GM12878 (cell line): Measurements from ENCODE around the gene ZNF783. TPM values are rescaled to one million over a fixed set of nuclear protein-coding genes. Genes with fewer than 3 reads are reported as not detected.

Source experiments
- ATAC-seq: fragments of 200-7000 bp; cut with Tn5 transposase; 3 replicates; pipeline ENCODE4 v1.9.1; 2020; ENCODE audit warnings: mild to moderate bottlenecking, moderate library complexity
- BruUV-seq: library from RNA; stranded (reverse); fragments of 400-500 nt; replicated peaks from 2 replicates; lab custom pipeline; 2021; lab: Mats Ljungman, UMichigan
- CTCF ChIA-PET: fragments of 300-600 bp; sonication (Branson Sonifier 250); formaldehyde crosslinking; extraction: SDS; loops from one replicate; lab custom pipeline; 2021; ENCODE audit warnings: inconsistent platforms; lab: Yijun Ruan, JAX
- POLR2A ChIA-PET: fragments of 350-600 bp; formaldehyde crosslinking; extraction: SDS; loops from one replicate; lab custom pipeline; 2021; ENCODE audit warnings: inconsistent platforms; lab: Charles Lee
- RAD21 ChIA-PET: fragments of 300-600 bp; sonication (Branson Sonifier 250); formaldehyde crosslinking; loops from one replicate; lab custom pipeline; 2023; ENCODE audit warnings: antibody characterized with exemption; ENCODE audit not compliant: unreplicated experiment; lab: Charles Lee
- SMC1A ChIA-PET: fragments of 300-600 bp; sonication (Branson Sonifier 250); formaldehyde crosslinking; loops from one replicate; lab custom pipeline; 2023; ENCODE audit not compliant: unreplicated experiment, uncharacterized antibody; lab: Charles Lee
- DNase-seq: peaks from one replicate; pipeline ENCODE4 v3.0.0-alpha.2; 2011; ENCODE audit warnings: low read depth, low spot score
- FAIRE-seq: peaks from 3 replicates; lab custom pipeline; 2011; peaks lifted over from hg19 to GRCh38; lab: Jason Lieb, UNC
- H2AFZ ChIP-seq: 2 replicates; pipeline ENCODE4 v1.6.0; 2011; ENCODE audit warnings: low read depth, low read length, control low read depth; ENCODE audit not compliant: control insufficient read depth
- H3K27ac ChIP-seq: 2 replicates; pipeline ENCODE4 v1.5.1; 2011; ENCODE audit warnings: control low read depth; ENCODE audit not compliant: control insufficient read depth, insufficient read depth
- H3K27me3 ChIP-seq, 2 experiments: replicated peaks in 1 of 2; 2 replicates each; pipeline versions ENCODE4 v1.6.0 to v1.6.1; 2011; ENCODE audit warnings: low read length in 1 of 2; ENCODE audit not compliant: control insufficient read depth in 2 of 2, insufficient read depth in 2 of 2
- H3K36me3 ChIP-seq, 2 experiments: 2 replicates each; pipeline ENCODE4 v1.5.1; 2011; ENCODE audit warnings: low read length in 1 of 2; ENCODE audit not compliant: control insufficient read depth in 2 of 2, insufficient read depth in 2 of 2
- H3K4me1 ChIP-seq: 2 replicates; pipeline ENCODE4 v1.6.1; 2011; ENCODE audit warnings: mild to moderate bottlenecking, low read length, moderate library complexity, mixed read lengths; ENCODE audit not compliant: control insufficient read depth, insufficient read depth
- H3K4me2 ChIP-seq: 2 replicates; pipeline ENCODE4 v1.6.0; 2011; ENCODE audit warnings: control low read depth; ENCODE audit not compliant: control insufficient read depth, insufficient read depth
- H3K4me3 ChIP-seq: fragments of 200-600 bp; sonication (generic); 2 replicates; pipeline ENCODE4 v1.5.1; 2016
- H3K79me2 ChIP-seq: 2 replicates; pipeline ENCODE4 v1.6.0; 2011; ENCODE audit warnings: low read length; ENCODE audit not compliant: control insufficient read depth, insufficient read depth
- H3K9ac ChIP-seq: 2 replicates; pipeline ENCODE4 v1.8.0; 2011; ENCODE audit warnings: low read length, control low read depth, mixed read lengths; ENCODE audit not compliant: control insufficient read depth, insufficient read depth
- H3K9me3 ChIP-seq: replicated peaks from 3 replicates; pipeline ENCODE4 v1.5.1; 2011; ENCODE audit warnings: mild to moderate bottlenecking, low read length; ENCODE audit not compliant: control insufficient read depth, insufficient read depth
- H4K20me1 ChIP-seq: 2 replicates; pipeline ENCODE4 v1.6.0; 2011; ENCODE audit not compliant: control insufficient read depth, insufficient read depth
- ATF7 ChIP-seq: fragments of 450-650 bp; IDR thresholded peaks from 2 replicates; pipeline ENCODE4 v1.6.1; 2016; ENCODE audit warnings: low read depth, mild to moderate bottlenecking
- CHD4 ChIP-seq: fragments of 200-600 bp; sonication (generic); IDR thresholded peaks from 2 replicates; pipeline ENCODE4 v1.6.1; 2016; ENCODE audit warnings: mild to moderate bottlenecking
- EGR1 ChIP-seq, 2 experiments: IDR thresholded peaks; 1 replicate in 1 of 2; 2 replicates in 1 of 2; pipeline ENCODE4 v1.6.1; 2011 to 2012; ENCODE audit warnings: low read depth in 2 of 2, low read length in 2 of 2, borderline replicate concordance in 1 of 2, mild to moderate bottlenecking in 1 of 2, moderate library complexity in 1 of 2
- KLF5 ChIP-seq: fragments of 450-650 bp; IDR thresholded peaks from 2 replicates; pipeline ENCODE4 v1.6.1; 2014; ENCODE audit warnings: mild to moderate bottlenecking; ENCODE audit not compliant: partially characterized antibody
- MXI1 ChIP-seq: fragments of 150-350 bp; IDR thresholded peaks from 2 replicates; pipeline ENCODE4 v1.6.1; 2011; ENCODE audit warnings: low read depth, mild to moderate bottlenecking, inconsistent platforms, low read length, improper control_type of control experiment
- SREBF2 ChIP-seq: IDR thresholded peaks from 2 replicates; pipeline ENCODE4 v1.6.1; 2012; ENCODE audit warnings: mild to moderate bottlenecking, low read length
- TBL1XR1 ChIP-seq: IDR thresholded peaks from 2 replicates; pipeline ENCODE4 v1.6.1; 2012; ENCODE audit warnings: low read depth, low read length, improper control_type of control experiment
- TCF7 ChIP-seq: IDR thresholded peaks from 2 replicates; pipeline ENCODE4 v1.6.1; 2014; ENCODE audit warnings: antibody characterized with exemption, borderline replicate concordance
- YBX1 ChIP-seq: fragments of 450-650 bp; IDR thresholded peaks from 2 replicates; pipeline ENCODE4 v1.6.1; 2016; ENCODE audit warnings: antibody characterized with exemption
- YY1 ChIP-seq: IDR thresholded peaks from 2 replicates; pipeline ENCODE4 v1.6.1; 2011; ENCODE audit warnings: low read depth, mild to moderate bottlenecking, low read length
- WGBS: methylation state at CpG from one replicate; pipeline ENCODE4 v1.1.6; 2016; ENCODE audit warnings: low lambda C conversion rate; ENCODE audit not compliant: insufficient replicate concordance, insufficient coverage; ENCODE audit errors: missing lambda C conversion rate; 5-methylcytosine and 5-hydroxymethylcytosine counted together
- in situ Hi-C: fragments of 300-500 bp; cut with MboI; formaldehyde crosslinking; loops from 9 replicates; pipeline ENCODE4 v1.14.3; 2018; ENCODE audit warnings: mixed read lengths
- intact Hi-C: fragments of 100-400 bp; cut with micrococcal nuclease; formaldehyde crosslinking; loops from one replicate; pipeline ENCODE4 v1.14.2; 2022; ENCODE audit not compliant: unreplicated experiment
- polyA plus RNA-seq, 11 experiments: library from polyadenylated mRNA; depleted of rRNA in 4 of 11; unstranded in 6 of 11; stranded (reverse) in 5 of 11; fragments of >200 nt; fragmentation: Nextera tagmentation in 4 of 11; fragmentation: Illumina TruSeq in 1 of 11; extraction: Ambion mirVana in 4 of 11; extraction: Trizol in 1 of 11; gene quantifications; 1 replicate in 1 of 11; 2 replicates in 10 of 11; pipeline versions ENCODE4 v1.2.1 to v1.2.3, GENCODE V29; 2011 to 2016; ENCODE audit warnings: inconsistent platforms in 2 of 11, missing spikeins in 2 of 11, low read depth in 1 of 11
- total RNA-seq, 4 experiments: library from RNA; depleted of rRNA in 3 of 4; stranded (reverse); fragments of >200 nt in 3 of 4; fragmentation: Illumina TruSeq in 1 of 4; extraction: Trizol in 1 of 4; gene quantifications; 2 replicates each; pipeline versions ENCODE4 v1.2.1 to v1.2.3, GENCODE V29; 2013 to 2021
- TF ChIP-seq, protein P1 (sequence below): fragments of 450-650 bp; IDR thresholded peaks from 2 replicates; pipeline ENCODE4 v1.6.1; 2018; ENCODE audit warnings: mild to moderate bottlenecking, low read depth, moderate library complexity; ENCODE audit not compliant: partially characterized antibody
- TF ChIP-seq, protein P2 (sequence below): fragments of 450-650 bp; formaldehyde crosslinking; IDR thresholded peaks from 2 replicates; pipeline ENCODE4 v1.5.0; 2022; ENCODE audit warnings: mild to moderate bottlenecking, missing genetic modification characterization
- TF ChIP-seq, protein P3 (sequence below): fragments of 450-650 bp; IDR thresholded peaks from 2 replicates; pipeline ENCODE4 v1.6.1; 2016; ENCODE audit warnings: mild to moderate bottlenecking, moderate library complexity, borderline replicate concordance

The ZNF783 gene
- total and polyA plus RNA-seq, 10 of the 15 experiments (the other 5 are each of a cell fraction or from before 2014, with no cell fraction given) = 2.0 to 14.4 (median 6.4) TPM

DNA sequence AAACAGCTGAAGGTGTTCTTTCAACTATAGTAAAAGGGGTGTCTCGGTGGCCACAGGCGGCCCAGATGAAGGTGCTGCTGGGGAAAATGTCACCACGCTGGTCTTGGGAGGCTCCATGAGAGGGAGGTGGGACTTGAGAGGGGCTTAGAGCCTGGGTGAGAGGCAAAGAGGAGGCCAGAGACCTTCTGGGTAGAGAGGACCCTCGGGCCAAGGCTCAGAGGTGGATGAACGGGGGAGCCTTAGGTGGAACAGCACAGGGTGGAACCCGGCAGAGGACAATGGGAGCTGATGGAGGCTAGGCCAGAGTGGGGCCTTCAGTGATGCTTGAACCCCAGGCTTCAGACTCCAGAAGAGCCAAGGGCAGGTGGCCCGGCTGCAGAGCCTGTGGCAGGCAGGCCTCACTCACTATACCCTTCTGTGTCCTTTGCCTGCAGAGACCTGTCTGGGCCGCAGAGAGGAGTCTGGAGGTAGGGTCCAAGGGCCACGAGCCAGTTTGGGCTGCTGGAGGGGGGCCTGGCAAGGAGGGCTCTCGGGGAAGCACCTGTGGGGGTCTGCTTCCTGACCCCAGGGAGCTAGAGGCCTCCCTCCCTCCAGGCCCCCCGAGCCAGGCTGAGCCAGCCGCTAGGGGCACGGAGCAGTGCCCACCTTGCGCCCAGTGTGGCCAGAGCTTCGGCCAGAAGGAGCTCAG is 32.1 kb downstream of the ZNF783 start:
- intact Hi-C loops = no loop called here
- Histone ChIP-seq H3K9ac (no peak overlapping the region), H3K9me3 (no peaks in the 10 kb centered on the region; the same call in 2 of the 3 replicates), H3K27ac (no peak overlapping the region), H2AFZ (no peak overlapping the region), H3K79me2 (no peaks in the 10 kb centered on the region), H3K27me3 (no peaks in the 10 kb centered on the region), H3K36me3 (peaks cover 0 to 1% of the 10 kb centered on the region in 2 experiments; a peak in 1 of 4 replicates), H4K20me1 (no peaks in the 10 kb centered on the region), H3K4me1 (no peaks in the 10 kb centered on the region), H3K4me2 (no peak overlapping the region), H3K4me3 (no peak overlapping the region)
- DNase-seq (no peak), ATAC-seq (no peak), FAIRE-seq (no peak)
- WGBS = 79% methylated on average over 15 of the region's 15 CpGs
- ChIA-PET SMC1A (no interaction called here), RAD21 (no interaction called here), POLR2A (no interaction called here), CTCF (no interaction called here)
- TF ChIP-seq EGR1 (IDR thresholded peaks at IDR 0.05; ENCODE audit: borderline replicate concordance in 1 of 2, low read depth in 2 of 2, low read length in 2 of 2) (no peak), MXI1 (no peak), ATF7 (no peak), TBL1XR1 (no peak), SREBF2 (no peak), CHD4 (no peak), YY1 (no peak), TCF7 (no peak), KLF5 (no peak), YBX1 (no peak)
- TF ChIP-seq, protein P1, sequence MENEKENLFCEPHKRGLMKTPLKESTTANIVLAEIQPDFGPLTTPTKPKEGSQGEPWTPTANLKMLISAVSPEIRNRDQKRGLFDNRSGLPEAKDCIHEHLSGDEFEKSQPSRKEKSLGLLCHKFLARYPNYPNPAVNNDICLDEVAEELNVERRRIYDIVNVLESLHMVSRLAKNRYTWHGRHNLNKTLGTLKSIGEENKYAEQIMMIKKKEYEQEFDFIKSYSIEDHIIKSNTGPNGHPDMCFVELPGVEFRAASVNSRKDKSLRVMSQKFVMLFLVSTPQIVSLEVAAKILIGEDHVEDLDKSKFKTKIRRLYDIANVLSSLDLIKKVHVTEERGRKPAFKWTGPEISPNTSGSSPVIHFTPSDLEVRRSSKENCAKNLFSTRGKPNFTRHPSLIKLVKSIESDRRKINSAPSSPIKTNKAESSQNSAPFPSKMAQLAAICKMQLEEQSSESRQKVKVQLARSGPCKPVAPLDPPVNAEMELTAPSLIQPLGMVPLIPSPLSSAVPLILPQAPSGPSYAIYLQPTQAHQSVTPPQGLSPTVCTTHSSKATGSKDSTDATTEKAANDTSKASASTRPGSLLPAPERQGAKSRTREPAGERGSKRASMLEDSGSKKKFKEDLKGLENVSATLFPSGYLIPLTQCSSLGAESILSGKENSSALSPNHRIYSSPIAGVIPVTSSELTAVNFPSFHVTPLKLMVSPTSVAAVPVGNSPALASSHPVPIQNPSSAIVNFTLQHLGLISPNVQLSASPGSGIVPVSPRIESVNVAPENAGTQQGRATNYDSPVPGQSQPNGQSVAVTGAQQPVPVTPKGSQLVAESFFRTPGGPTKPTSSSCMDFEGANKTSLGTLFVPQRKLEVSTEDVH = no peak
- TF ChIP-seq, protein P2, sequence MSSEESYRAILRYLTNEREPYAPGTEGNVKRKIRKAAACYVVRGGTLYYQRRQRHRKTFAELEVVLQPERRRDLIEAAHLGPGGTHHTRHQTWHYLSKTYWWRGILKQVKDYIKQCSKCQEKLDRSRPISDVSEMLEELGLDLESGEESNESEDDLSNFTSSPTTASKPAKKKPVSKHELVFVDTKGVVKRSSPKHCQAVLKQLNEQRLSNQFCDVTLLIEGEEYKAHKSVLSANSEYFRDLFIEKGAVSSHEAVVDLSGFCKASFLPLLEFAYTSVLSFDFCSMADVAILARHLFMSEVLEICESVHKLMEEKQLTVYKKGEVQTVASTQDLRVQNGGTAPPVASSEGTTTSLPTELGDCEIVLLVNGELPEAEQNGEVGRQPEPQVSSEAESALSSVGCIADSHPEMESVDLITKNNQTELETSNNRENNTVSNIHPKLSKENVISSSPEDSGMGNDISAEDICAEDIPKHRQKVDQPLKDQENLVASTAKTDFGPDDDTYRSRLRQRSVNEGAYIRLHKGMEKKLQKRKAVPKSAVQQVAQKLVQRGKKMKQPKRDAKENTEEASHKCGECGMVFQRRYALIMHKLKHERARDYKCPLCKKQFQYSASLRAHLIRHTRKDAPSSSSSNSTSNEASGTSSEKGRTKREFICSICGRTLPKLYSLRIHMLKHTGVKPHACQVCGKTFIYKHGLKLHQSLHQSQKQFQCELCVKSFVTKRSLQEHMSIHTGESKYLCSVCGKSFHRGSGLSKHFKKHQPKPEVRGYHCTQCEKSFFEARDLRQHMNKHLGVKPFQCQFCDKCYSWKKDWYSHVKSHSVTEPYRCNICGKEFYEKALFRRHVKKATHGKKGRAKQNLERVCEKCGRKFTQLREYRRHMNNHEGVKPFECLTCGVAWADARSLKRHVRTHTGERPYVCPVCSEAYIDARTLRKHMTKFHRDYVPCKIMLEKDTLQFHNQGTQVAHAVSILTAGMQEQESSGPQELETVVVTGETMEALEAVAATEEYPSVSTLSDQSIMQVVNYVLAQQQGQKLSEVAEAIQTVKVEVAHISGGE (CRISPR knock-in tag) = no peak
- TF ChIP-seq, protein P3, sequence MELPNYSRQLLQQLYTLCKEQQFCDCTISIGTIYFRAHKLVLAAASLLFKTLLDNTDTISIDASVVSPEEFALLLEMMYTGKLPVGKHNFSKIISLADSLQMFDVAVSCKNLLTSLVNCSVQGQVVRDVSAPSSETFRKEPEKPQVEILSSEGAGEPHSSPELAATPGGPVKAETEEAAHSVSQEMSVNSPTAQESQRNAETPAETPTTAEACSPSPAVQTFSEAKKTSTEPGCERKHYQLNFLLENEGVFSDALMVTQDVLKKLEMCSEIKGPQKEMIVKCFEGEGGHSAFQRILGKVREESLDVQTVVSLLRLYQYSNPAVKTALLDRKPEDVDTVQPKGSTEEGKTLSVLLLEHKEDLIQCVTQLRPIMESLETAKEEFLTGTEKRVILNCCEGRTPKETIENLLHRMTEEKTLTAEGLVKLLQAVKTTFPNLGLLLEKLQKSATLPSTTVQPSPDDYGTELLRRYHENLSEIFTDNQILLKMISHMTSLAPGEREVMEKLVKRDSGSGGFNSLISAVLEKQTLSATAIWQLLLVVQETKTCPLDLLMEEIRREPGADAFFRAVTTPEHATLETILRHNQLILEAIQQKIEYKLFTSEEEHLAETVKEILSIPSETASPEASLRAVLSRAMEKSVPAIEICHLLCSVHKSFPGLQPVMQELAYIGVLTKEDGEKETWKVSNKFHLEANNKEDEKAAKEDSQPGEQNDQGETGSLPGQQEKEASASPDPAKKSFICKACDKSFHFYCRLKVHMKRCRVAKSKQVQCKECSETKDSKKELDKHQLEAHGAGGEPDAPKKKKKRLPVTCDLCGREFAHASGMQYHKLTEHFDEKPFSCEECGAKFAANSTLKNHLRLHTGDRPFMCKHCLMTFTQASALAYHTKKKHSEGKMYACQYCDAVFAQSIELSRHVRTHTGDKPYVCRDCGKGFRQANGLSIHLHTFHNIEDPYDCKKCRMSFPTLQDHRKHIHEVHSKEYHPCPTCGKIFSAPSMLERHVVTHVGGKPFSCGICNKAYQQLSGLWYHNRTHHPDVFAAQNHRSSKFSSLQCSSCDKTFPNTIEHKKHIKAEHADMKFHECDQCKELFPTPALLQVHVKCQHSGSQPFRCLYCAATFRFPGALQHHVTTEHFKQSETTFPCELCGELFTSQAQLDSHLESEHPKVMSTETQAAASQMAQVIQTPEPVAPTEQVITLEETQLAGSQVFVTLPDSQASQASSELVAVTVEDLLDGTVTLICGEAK = no peak
- in situ Hi-C loops = no loop called here
- no TSS peak for BruUV-seq
